Measurements from ENCODE around the gene ARHGEF11.
A peak's percentile ranks its signal among the peaks of the same experiment; 100 is the strongest.

Gene ARHGEF11

DNA sequence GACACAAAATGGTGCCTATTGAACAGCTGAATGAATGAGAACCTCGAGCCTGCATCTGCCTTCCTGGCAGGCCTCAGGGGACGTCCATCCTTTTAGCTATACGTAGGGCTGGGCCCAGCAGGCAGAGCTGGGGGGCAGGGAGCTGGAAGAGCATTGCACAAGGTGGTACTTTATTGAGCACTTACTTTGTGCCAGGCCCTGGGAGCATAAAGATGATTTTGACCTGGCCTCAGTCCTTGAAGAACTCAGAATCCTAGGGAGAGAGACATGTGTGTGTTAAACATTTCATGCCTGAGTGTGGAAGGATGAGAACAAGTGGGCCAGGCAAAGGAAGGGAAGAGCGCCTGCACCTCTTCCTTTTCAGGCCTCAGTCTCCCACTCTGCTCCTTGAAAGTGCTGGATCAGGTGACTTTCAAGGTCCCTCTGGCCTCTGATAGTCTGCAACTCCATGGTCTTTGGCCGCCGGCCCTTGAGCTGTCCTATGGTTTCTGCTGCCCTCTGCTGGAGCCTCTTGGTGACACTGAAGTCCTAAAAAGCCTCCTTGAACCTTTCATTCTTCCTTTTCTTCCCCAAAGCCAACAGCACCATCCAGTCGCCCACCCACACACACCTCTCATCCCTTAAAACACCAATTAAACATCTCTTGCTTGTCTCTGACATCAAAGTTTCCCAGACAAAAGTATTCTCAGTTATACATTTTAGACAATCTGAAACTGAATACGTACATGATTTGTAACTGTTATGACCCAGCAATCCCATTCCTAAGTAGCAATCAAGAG is 155.6 kb downstream of the ARHGEF11 start:
- peak; percentile 84 for DNase-seq

DNA sequence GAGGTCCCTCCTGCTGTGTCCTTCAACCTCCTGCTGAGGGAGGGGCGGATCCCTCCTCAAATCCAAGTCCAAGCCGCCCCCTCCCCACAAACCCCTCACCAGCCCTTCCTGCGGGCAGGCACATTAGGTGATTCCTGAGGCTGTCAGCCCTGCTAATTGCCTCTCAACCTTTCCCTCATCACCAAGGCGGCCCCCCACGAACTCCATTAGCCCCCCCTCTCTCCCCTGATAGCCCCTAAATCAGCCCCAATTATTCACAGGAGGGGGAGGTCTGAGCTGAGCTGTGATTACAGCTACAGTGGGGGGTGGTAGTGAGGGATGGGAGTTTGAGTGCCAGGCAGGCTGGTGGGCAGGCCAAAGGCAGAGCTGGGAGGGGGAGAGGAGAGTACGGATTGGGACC is 157.8 kb downstream of the ARHGEF11 start:
- DNase-seq = no peak

DNA sequence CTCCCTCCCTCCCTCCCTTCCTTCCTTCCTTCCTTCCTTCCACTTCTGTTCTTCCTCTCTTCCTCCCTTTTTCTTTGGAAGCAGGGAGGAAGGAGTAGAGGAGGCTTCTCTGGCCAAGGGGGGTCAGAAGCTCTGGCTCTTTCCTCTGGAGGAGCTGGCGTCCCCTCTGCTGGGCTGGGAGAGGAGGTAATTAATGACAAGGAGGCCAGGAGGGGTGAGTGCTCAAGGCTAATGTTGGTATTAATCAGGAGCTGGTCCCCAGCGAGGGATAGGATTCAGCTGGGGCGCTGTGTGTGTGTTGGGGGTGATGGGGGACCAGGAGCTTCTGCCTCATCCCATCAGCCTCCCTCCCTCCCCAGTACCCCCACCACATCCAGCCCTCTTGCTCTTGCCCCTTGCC is 158.2 kb downstream of the ARHGEF11 start:
- DNase-seq = no peak

DNA sequence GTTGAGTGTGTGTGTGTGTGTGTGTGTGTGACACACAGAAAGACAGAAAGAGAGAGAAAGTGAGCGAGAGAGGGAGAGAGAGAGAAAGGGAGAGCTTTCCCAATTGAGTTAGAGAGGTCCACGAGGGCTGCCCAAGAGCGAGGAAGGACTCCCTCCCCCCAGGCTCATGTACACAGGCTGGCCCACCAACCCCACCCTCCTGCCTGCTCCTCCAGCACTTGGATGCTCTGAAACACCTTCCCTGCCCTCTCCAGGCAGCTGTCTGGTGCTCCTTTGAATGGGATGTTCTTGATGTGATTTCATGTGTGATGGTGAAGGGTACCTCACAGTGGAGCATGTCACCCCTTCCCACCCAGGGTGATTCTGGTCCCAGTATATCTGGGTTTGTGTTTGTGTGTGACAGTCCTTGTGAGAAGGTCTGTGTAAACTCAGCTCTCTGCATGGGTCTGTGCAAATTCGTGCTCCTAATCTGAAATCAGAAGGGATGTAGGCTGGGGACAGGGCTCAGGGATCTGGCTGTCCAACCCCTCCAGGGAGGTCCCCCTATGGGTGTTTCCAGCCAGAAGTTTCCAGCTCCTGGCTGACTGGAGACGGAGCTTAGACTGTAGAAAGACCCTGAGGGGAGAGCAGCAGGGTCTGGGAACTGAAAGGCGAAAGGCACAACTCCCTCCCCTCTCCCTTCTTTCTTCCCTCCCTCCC is 158.8 kb downstream of the ARHGEF11 start:
- DNase-seq = no peak

GRCh38 chr1:156885880-156886355 is 159.6 kb downstream of the ARHGEF11 start:
- no peak for DNase-seq

DNA sequence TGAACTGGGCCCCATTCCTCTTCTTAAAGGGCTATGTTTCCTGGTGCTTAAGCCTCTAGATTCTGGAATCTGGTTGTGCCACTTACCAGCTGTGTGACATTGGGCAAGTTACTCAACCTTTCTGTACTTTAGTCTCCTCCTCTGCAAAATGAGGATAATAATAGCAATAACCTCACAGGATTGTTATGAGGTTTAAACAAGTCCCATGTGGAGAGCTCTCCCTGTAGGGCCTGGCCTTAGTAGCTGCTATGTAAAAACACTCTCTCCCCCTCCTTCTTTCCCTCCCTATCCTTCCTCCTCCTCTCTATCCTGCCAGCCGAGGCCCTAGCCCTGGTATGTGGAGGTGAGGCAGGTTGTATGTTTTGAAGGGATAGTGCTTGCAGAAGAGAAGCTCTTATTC is 160.2 kb downstream of the ARHGEF11 start:
- no peak for DNase-seq

All from DMS79 treated with DMSO at 0.1 percent for 48 hours (cell line).